Activated B cell treated with CpG ODN at 0.5 μM for 24 hours (primary cell): Measurements from ENCODE around the gene ZC3H10. TPM values are rescaled to one million over a fixed set of nuclear protein-coding genes. Genes with fewer than 3 reads are reported as not detected.
"Not testable (repeated sequence)": the region's sequence is repeated elsewhere in the genome, so short reads cannot be mapped to it uniquely, and the experiment has no call there.

Experiments used
- ATAC-seq: fragments of 200-7000 bp; cut with Tn5 transposase; one replicate; pipeline ENCODE4 v1.10.0; 2021; ENCODE audit warnings: low read depth, mild to moderate bottlenecking, moderate library complexity
- CTCF ChIA-PET: fragments of 350-600 bp; sonication (Branson Sonifier 250); formaldehyde crosslinking; loops from one replicate; lab custom pipeline; 2021; ENCODE audit warnings: antibody characterized with exemption; lab: Charles Lee
- POLR2A ChIA-PET: fragments of 350-600 bp; sonication (Branson Sonifier 250); formaldehyde crosslinking; loops from one replicate; lab custom pipeline; 2021; ENCODE audit warnings: antibody characterized with exemption; lab: Charles Lee
- DNase-seq: peaks from one replicate; pipeline ENCODE4 v3.0.0; 2022
- H3K27ac Mint-ChIP-seq: one replicate; pipeline ENCODE4 v1.8.0; 2020; ENCODE audit warnings: mixed read lengths
- H3K27me3 Mint-ChIP-seq: one replicate; pipeline ENCODE4 v1.8.0; 2021; ENCODE audit warnings: mixed read lengths
- H3K36me3 Mint-ChIP-seq: one replicate; pipeline ENCODE4 v1.8.0; 2021; ENCODE audit warnings: low read depth, mixed read lengths
- H3K4me1 Mint-ChIP-seq: one replicate; pipeline ENCODE4 v1.8.0; 2021; ENCODE audit warnings: mixed read lengths
- H3K4me3 Mint-ChIP-seq: one replicate; pipeline ENCODE4 v1.8.0; 2020; ENCODE audit warnings: mild to moderate bottlenecking, mixed read lengths
- H3K9me3 Mint-ChIP-seq: one replicate; pipeline ENCODE4 v1.8.0; 2020; ENCODE audit warnings: mixed read lengths
- intact Hi-C: fragments of 100-400 bp; cut with micrococcal nuclease; formaldehyde crosslinking; loops from one replicate; pipeline ENCODE4 v1.15.1; 2024
- total RNA-seq: library from RNA; stranded (reverse); gene quantifications from 2 replicates; pipeline ENCODE4 v1.2.3, GENCODE V29; 2022
- TF ChIP-seq, protein P1 (sequence below): fragments of 200-600 bp; IDR thresholded peaks from one replicate; pipeline ENCODE4 v1.8.0; 2022; ENCODE audit warnings: antibody characterized with exemption, mild to moderate bottlenecking

Gene ZC3H10, protein sequence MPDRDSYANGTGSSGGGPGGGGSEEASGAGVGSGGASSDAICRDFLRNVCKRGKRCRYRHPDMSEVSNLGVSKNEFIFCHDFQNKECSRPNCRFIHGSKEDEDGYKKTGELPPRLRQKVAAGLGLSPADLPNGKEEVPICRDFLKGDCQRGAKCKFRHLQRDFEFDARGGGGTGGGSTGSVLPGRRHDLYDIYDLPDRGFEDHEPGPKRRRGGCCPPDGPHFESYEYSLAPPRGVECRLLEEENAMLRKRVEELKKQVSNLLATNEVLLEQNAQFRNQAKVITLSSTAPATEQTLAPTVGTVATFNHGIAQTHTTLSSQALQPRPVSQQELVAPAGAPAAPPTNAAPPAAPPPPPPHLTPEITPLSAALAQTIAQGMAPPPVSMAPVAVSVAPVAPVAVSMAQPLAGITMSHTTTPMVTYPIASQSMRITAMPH
- total RNA-seq, result 15.4 and 17.1 TPM in 2 replicates

DNA sequence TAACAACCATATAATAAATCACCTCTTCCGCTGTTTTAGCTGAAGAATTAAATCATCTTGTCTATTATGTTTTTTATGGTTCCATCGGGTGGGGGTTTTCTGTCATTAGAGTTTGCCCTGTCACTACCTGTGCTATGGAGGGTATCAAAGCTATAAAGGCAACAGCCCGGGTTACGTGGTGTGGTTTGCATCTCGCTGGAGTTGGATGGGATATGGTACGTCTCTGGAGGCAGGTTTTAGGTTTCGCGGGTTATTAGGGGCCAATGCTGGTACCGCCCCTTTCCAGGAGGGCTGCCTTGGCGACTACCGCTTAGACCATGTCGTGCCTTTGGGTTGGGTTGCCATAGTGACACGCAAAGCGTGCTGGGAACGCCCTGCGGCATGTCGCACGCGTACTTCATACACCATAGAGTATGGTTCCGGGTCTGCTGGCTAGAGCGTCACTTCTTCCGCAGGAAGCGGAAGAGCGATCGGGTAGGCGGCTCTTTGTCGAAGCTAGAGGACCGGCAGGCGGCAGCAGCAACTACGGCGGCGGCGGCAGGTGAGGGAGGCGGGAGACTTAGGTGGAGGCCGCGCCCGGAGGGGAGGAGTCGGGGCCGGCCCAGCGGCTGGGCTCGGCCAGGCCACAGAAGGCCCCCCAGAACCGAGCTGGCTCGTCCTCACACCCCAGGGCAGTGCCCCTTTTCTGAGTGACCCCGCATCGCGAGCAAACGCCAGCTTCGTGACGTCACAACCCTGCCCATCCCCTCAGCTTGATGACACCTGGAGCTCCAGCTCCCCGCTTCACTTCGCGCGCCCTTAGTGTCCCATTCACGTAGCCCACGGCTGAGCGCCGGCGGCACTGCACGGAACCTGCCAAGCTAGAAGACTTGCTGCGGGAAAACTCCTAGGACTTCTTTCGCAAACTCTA is at the start of gene ZC3H10:
Gene ZC3H10 (plus strand): TSS at position 489 of the 910 bp plus-strand sequence. CDS start 2,297 bp downstream, outside the sequence.
- DNase-seq (peak; percentile 89), ATAC-seq (peak; percentile 76)
- intact Hi-C loops, result loop anchor here (1.0 to 5.0 kb wide), 22 partner anchors 8 to 1404 kb away; partner anchors contain the start of genes COQ10A, CS, DDIT3 and MBD6
- Mint-ChIP-seq H3K4me3 (peak within 1 kb of the TSS; percentile 100), H3K27ac (peak within 1 kb of the TSS; percentile 99), H3K36me3 (peaks cover 64% of the 10 kb centered on the region), H3K27me3 (no peaks in the 10 kb centered on the region), H3K9me3 (no peaks in the 10 kb centered on the region), H3K4me1 (peaks cover 37% of the 10 kb centered on the region)
- ChIA-PET CTCF (interaction anchor here (0.6 to 4.7 kb wide), 17 partner anchors 8 to 476 kb away, joined by 3 to 80 read pairs (median 6); partner anchors contain the start of genes ANKRD52, ESYT1, PA2G4 and RNF41), POLR2A (interaction anchor here (0.6 to 5.0 kb wide), 39 partner anchors 9 to 639 kb away, joined by 3 to 116 read pairs (median 6); partner anchors contain the start of genes ANKRD52, BAZ2A, BLOC1S1 and CNPY2)
- TF ChIP-seq, protein P1, sequence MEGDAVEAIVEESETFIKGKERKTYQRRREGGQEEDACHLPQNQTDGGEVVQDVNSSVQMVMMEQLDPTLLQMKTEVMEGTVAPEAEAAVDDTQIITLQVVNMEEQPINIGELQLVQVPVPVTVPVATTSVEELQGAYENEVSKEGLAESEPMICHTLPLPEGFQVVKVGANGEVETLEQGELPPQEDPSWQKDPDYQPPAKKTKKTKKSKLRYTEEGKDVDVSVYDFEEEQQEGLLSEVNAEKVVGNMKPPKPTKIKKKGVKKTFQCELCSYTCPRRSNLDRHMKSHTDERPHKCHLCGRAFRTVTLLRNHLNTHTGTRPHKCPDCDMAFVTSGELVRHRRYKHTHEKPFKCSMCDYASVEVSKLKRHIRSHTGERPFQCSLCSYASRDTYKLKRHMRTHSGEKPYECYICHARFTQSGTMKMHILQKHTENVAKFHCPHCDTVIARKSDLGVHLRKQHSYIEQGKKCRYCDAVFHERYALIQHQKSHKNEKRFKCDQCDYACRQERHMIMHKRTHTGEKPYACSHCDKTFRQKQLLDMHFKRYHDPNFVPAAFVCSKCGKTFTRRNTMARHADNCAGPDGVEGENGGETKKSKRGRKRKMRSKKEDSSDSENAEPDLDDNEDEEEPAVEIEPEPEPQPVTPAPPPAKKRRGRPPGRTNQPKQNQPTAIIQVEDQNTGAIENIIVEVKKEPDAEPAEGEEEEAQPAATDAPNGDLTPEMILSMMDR, result no peak

DNA sequence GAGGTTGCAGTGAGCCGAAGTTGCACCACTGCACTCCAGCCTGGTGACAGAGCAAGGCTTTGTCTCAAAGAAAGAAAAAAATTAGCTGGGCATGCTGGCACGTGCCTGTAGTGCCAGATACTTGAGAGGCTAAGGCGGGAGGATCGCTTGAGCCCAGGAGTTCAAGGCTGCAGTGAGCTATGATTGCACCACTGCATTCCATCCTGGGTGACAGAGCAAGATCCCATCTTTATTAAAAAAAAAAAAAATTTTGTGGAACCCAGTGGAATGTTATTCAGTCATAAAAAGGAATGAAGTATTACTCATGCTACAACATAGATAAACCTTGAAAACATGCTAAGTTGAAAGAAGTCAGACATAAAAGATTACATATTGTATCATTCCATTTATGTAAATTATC is 46.4 kb upstream of the ZC3H10 start:
- ATAC-seq (no peak), DNase-seq (no peak)
- H3K9me3 Mint-ChIP-seq, result no peaks in the 10 kb centered on the region
- intact Hi-C loops, result no loop called here
- ChIA-PET CTCF (interaction anchor here (0.6 kb wide), 1 partner anchor 13 kb away, joined by 3 read pairs; no protein-coding TSS in a partner anchor), POLR2A (no interaction called here)
- H3K27ac Mint-ChIP-seq, result no peak overlapping the region
- no peaks in the 10 kb centered on the region for H3K4me1 Mint-ChIP-seq
- no peaks in the 10 kb centered on the region for H3K36me3 Mint-ChIP-seq
- H3K4me3 Mint-ChIP-seq, result no peak overlapping the region
- TF ChIP-seq, protein P1, result no peak
- H3K27me3 Mint-ChIP-seq, result peaks cover 3% of the 10 kb centered on the region

DNA sequence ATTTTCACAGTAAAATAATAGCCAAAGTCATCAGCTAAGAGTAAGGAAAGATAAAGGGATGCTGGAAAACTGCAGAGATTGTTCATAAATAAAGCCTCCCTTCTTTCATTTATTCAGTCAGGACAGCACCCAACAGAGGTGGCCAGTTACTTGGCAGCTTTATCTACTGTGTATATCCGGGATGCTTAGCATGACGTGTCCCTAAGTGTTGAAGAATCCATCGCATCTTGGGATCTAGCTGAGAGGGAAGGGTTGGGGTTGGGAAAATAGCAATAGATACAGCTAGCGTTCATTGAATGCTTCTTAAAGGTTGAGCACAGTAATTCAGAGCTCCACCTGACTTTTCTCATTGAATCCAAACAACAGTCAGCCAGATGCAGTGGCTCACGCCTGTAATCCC is 43.7 kb upstream of the ZC3H10 start:
- no peak overlapping the region for H3K4me3 Mint-ChIP-seq
- intact Hi-C loops, result no loop called here
- ATAC-seq, result no peak
- no peak for DNase-seq
- H3K9me3 Mint-ChIP-seq, result no peaks in the 10 kb centered on the region
- POLR2A ChIA-PET, result no interaction called here
- peaks cover 3% of the 10 kb centered on the region for H3K27me3 Mint-ChIP-seq
- H3K27ac Mint-ChIP-seq, result no peak overlapping the region
- CTCF ChIA-PET, result no interaction called here
- H3K4me1 Mint-ChIP-seq, result peaks cover 4% of the 10 kb centered on the region
- TF ChIP-seq, protein P1, result no peak
- no peaks in the 10 kb centered on the region for H3K36me3 Mint-ChIP-seq

DNA sequence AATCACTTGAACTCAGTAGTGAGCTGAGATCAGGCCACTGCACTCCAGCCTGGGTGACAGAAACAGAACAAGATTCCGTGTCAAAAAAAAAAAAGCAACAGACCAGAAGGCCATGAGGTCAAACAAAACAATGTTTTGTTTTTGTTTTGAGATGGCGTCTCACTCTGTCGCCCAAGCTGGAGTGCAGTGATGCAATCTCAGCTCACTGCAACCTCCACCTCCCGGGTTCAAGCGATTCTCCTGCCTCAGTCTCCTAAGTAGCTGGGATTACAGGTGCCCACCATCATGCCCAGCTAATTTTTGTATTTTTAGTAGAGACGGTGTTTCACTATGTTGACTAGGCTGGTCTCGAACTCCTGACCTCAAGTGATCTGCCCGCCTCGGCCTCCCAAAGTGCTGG is 40.1 kb upstream of the ZC3H10 start:
- not testable (repeated sequence) for H3K9me3 Mint-ChIP-seq, H3K36me3 Mint-ChIP-seq, H3K27ac Mint-ChIP-seq, H3K4me3 Mint-ChIP-seq, ATAC-seq, DNase-seq
- peaks cover 15% of the 10 kb centered on the region for H3K27me3 Mint-ChIP-seq
- ChIA-PET CTCF (interaction anchor here (0.7 kb wide), 1 partner anchor 110 kb away, joined by 3 read pairs; no protein-coding TSS in a partner anchor), POLR2A (interaction anchor here (0.7 kb wide), 1 partner anchor 21 kb away, joined by 3 read pairs; no protein-coding TSS in a partner anchor)
- intact Hi-C loops, result loop anchor here (2.0 kb wide), 1 partner anchor 31 kb away; no protein-coding TSS in a partner anchor
- peaks cover 10% of the 10 kb centered on the region for H3K4me1 Mint-ChIP-seq

DNA sequence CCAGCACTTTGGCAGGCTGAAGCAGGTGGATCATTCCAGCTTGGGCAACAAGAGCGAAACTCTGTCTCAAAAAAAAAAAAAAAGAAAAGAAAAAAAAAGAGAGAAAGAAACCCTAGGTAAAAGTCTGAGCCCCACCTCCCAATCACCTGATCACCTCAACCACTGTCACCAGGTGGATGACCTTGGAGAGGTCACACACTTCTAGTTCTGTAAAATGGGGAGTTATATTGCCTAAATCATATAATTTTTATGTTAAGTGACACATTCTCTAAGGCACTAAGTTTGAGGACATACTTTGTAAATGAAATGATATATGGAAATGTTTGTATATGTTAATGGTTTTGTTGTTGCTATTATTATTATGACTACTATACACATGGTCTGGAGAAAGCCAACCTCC is 39.6 kb upstream of the ZC3H10 start:
- ChIA-PET POLR2A (interaction anchor here (0.7 kb wide), 1 partner anchor 20 kb away, joined by 3 read pairs; no protein-coding TSS in a partner anchor), CTCF (interaction anchor here (0.7 kb wide), 1 partner anchor 109 kb away, joined by 3 read pairs; no protein-coding TSS in a partner anchor)
- Mint-ChIP-seq H3K27me3 (peaks cover 15% of the 10 kb centered on the region), H3K36me3 (no peaks in the 10 kb centered on the region), H3K27ac (no peak overlapping the region), H3K9me3 (no peaks in the 10 kb centered on the region), H3K4me1 (peaks cover 10% of the 10 kb centered on the region), H3K4me3 (peak overlapping the region; percentile 88)
- intact Hi-C loops, result loop anchor here (2.0 kb wide), 1 partner anchor 32 kb away; no protein-coding TSS in a partner anchor
- no peak for DNase-seq
- TF ChIP-seq, protein P1, result no peak
- no peak for ATAC-seq
